Hepatocyte (in vitro differentiated cells): ENCODE results near the gene MRPL10. TPM values are rescaled to one million over a fixed set of nuclear protein-coding genes. Genes with fewer than 3 reads are reported as not detected.

Experiments
- DNase-seq: peaks from one replicate; pipeline ENCODE4 v3.0.0-alpha.2; 2016; ENCODE audit warnings: low spot score
- H2AFZ ChIP-seq: fragments of 200-600 bp; sonication (generic); 2 replicates; pipeline ENCODE4 v1.6.0; 2016; ENCODE audit warnings: antibody characterized with exemption, mild to moderate bottlenecking
- H3K27ac ChIP-seq: fragments of 200-600 bp; sonication (generic); 2 replicates; pipeline ENCODE4 v1.5.1; 2016; ENCODE audit warnings: mild to moderate bottlenecking
- H3K27me3 ChIP-seq: fragments of 200-600 bp; sonication (generic); 2 replicates; pipeline ENCODE4 v1.6.1; 2016
- H3K36me3 ChIP-seq: fragments of 200-600 bp; sonication (generic); replicated peaks from 2 replicates; pipeline ENCODE4 v1.5.1; 2016; ENCODE audit warnings: low read depth; ENCODE audit not compliant: insufficient read depth
- H3K4me1 ChIP-seq: fragments of 200-600 bp; sonication (generic); 2 replicates; pipeline ENCODE4 v1.5.1; 2016; ENCODE audit warnings: mild to moderate bottlenecking, moderate library complexity; ENCODE audit not compliant: insufficient read depth
- H3K4me2 ChIP-seq: fragments of 200-600 bp; sonication (generic); 2 replicates; pipeline ENCODE4 v1.6.0; 2016
- H3K4me3 ChIP-seq: fragments of 200-600 bp; sonication (generic); 2 replicates; pipeline ENCODE4 v1.5.1; 2016; ENCODE audit warnings: mild to moderate bottlenecking
- H3K79me2 ChIP-seq: fragments of 200-600 bp; sonication (generic); 2 replicates; pipeline ENCODE4 v1.6.0; 2017; ENCODE audit warnings: mild to moderate bottlenecking
- H3K9me2 ChIP-seq: fragments of 200-600 bp; sonication (generic); replicated peaks from 2 replicates; pipeline ENCODE4 v1.6.0; 2017; ENCODE audit warnings: mild to moderate bottlenecking; ENCODE audit not compliant: insufficient read depth
- H3K9me3 ChIP-seq: fragments of 200-600 bp; sonication (generic); 2 replicates; pipeline ENCODE4 v1.5.1; 2016; ENCODE audit warnings: low read depth, mild to moderate bottlenecking
- H4K20me1 ChIP-seq: fragments of 200-600 bp; sonication (generic); 2 replicates; pipeline ENCODE4 v1.6.0; 2016; ENCODE audit warnings: mild to moderate bottlenecking; ENCODE audit not compliant: insufficient read depth, poor library complexity, severe bottlenecking
- CTCF ChIP-seq: fragments of 200-600 bp; sonication (generic); IDR thresholded peaks from 2 replicates; pipeline ENCODE4 v1.5.1; 2016; ENCODE audit warnings: antibody characterized with exemption, mild to moderate bottlenecking; ENCODE audit not compliant: poor library complexity
- EZH2 ChIP-seq: fragments of 200-600 bp; sonication (generic); IDR thresholded peaks from 2 replicates; pipeline ENCODE4 v1.6.1; 2016; ENCODE audit warnings: antibody characterized with exemption, mild to moderate bottlenecking, borderline replicate concordance
- EZH2phosphoT487 ChIP-seq: fragments of 200-600 bp; sonication (generic); IDR thresholded peaks from one replicate; pipeline ENCODE4 v1.6.1; 2018; ENCODE audit warnings: antibody characterized with exemption, mild to moderate bottlenecking, low read depth, moderate library complexity; ENCODE audit not compliant: unreplicated experiment, severe bottlenecking
- WGBS: methylation state at CpG from one replicate; pipeline ENCODE4 v1.1.6; 2016; ENCODE audit warnings: low lambda C conversion rate; ENCODE audit errors: missing lambda C conversion rate; 5-methylcytosine and 5-hydroxymethylcytosine counted together
- polyA plus RNA-seq: library from polyadenylated mRNA; unstranded; fragments of >200 nt; fragmentation: Nextera tagmentation; extraction: Ambion mirVana; gene quantifications from 2 replicates; pipeline ENCODE4 v1.2.1, GENCODE V29; 2016
- total RNA-seq: library from RNA; depleted of rRNA; stranded (reverse); fragments of >200 nt; gene quantifications from 2 replicates; pipeline ENCODE4 v1.2.3, GENCODE V29; 2014

Gene MRPL10
- total and polyA plus RNA-seq, 2 experiments from 2014 or later = 30.7 to 33.7 TPM

- Histone ChIP-seq H3K27ac (no peak overlapping the region), H3K4me2 (no peak overlapping the region), H3K27me3 (no peaks in the 10 kb centered on the region), H3K9me2 (no peaks in the 10 kb centered on the region), H4K20me1 (no peaks in the 10 kb centered on the region), H2AFZ (no peak overlapping the region), H3K9me3 (no peaks in the 10 kb centered on the region), H3K4me3 (no peak overlapping the region), H3K4me1 (peaks cover 22% of the 10 kb centered on the region), H3K79me2 (no peaks in the 10 kb centered on the region), H3K36me3 (no peaks in the 10 kb centered on the region)
- no peak for DNase-seq
- 98% methylated on average over 22 of the region's 22 CpGs for WGBS
- no peak for TF ChIP-seq EZH2phosphoT487
- no peak for TF ChIP-seq EZH2
- no peak for TF ChIP-seq CTCF
Observed at GRCh38 chr17:47813512-47814031, 17.8 kb downstream of the MRPL10 start.

GRCh38 chr17:47813077-47813476, 18.3 kb downstream of the MRPL10 start:
- TF ChIP-seq CTCF (no peak), EZH2phosphoT487 (no peak), EZH2 (no peak)
- H2AFZ ChIP-seq = no peak overlapping the region
- H3K9me3 ChIP-seq = no peaks in the 10 kb centered on the region
- no peak overlapping the region for H3K4me3 ChIP-seq
- H3K27ac ChIP-seq = no peak overlapping the region
- no peaks in the 10 kb centered on the region for H3K36me3 ChIP-seq
- no peak overlapping the region for H3K4me2 ChIP-seq
- H3K27me3 ChIP-seq = no peaks in the 10 kb centered on the region
- H3K4me1 ChIP-seq = peaks cover 22% of the 10 kb centered on the region
- WGBS = 91% methylated on average over 14 of the region's 14 CpGs
- no peak for DNase-seq
- H3K9me2 ChIP-seq = no peaks in the 10 kb centered on the region
- H3K79me2 ChIP-seq = no peaks in the 10 kb centered on the region
- no peaks in the 10 kb centered on the region for H4K20me1 ChIP-seq

- Histone ChIP-seq H3K4me3 (no peak overlapping the region), H3K9me2 (no peaks in the 10 kb centered on the region), H3K36me3 (no peaks in the 10 kb centered on the region), H3K79me2 (no peaks in the 10 kb centered on the region), H3K27me3 (no peaks in the 10 kb centered on the region), H3K4me1 (peaks cover 22% of the 10 kb centered on the region), H4K20me1 (no peaks in the 10 kb centered on the region), H3K27ac (no peak overlapping the region), H2AFZ (no peak overlapping the region), H3K4me2 (no peak overlapping the region), H3K9me3 (no peaks in the 10 kb centered on the region)
- TF ChIP-seq CTCF (no peak), EZH2phosphoT487 (no peak), EZH2 (no peak)
- DNase-seq = no peak
- WGBS = 88% methylated on average over 18 of the region's 18 CpGs
Observed at GRCh38 chr17:47812146-47812920, 19.0 kb downstream of the MRPL10 start.
